NCI-H748 (cell line): Measurements from ENCODE around the gene DIS3L2.

Source experiments
- DNase-seq: peaks from one replicate; lab custom pipeline; 2025; ENCODE audit not compliant: unreplicated experiment; lab: John Stamatoyannopoulos, UW

The DIS3L2 gene

GRCh38 chr2:231951452-231952035 is 10.0 kb upstream of the DIS3L2 start:
- DNase-seq, result no peak

GRCh38 chr2:231955758-231956472 is 5.6 kb upstream of the DIS3L2 start:
- no peak for DNase-seq

GRCh38 chr2:231957913-231958763 is 3.4 kb upstream of the DIS3L2 start:
- DNase-seq, result no peak

DNA sequence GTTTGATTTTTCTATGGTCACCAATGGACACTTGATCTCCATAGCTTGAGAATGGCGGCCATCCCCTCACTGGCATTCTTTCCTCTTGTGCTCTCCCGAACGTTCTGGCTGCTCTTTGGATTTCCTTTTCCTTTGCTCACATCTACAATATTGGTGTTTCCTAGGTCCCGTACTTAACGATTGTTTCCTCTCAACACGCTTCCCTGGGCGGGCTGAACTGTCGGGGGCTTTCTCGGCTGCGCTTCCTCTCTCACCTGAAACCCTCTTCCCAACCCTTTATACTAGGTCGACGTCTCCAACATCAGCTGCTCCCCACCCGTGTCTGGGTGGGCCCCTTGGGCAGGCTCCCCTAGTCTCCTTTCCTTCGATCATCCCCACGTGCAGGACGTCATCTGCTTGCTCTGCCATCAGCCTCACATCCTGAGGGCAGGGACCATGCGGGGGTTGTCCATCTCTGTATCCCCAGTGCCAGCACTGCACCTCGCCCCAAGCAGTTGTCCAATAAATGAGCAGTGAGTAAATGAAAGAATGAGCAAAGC is 634 bp upstream of the DIS3L2 start:
- no peak for DNase-seq

- peak; percentile 53 for DNase-seq
These were observed 3.6 kb downstream of the DIS3L2 start for GRCh38 chr2:231965102-231965501.

GRCh38 chr2:231966886-231967285 is 5.4 kb downstream of the DIS3L2 start:
- no peak for DNase-seq

- DNase-seq, result no peak
These were observed 7.3 kb downstream of the DIS3L2 start for GRCh38 chr2:231968820-231969219.

DNA sequence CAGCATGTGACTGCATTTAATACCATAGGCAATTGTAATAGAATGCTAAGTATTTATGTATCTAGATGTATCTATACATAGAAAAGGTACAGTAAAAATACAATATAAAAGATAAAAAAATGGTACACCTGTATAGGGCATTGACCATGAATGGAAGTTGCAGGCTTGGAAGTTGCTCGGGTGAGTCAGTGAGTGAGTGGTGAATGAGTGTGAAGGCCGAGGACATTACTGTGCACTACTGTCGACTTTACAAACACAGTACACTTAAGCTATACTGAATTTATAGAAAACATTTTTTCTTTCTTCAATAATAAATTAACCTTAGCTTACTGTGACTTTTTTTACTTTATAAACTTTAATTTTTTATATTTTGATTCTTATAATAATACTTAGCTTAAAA is 8.9 kb downstream of the DIS3L2 start:
- DNase-seq, result no peak

DNA sequence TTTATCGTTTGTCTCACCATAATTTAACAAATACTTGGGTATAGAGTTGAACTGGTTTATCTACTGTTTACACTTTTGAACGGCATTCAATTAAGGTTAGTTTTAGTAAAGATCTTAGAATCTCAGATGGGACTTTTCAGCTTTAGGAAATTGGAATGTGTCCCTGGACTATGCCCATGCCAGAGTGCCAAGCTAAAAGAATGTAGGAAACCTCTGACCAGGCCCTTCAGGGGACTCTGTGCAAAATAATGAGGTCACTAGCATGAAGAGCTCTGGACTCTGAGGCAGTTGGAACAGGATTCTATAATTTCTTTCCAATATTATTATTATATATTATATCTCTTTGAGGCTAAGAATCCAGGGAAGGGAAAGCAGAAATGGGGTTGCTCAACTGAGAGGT is 13.5 kb downstream of the DIS3L2 start:
- no peak for DNase-seq

GRCh38 chr2:231977430-231977829 is 15.9 kb downstream of the DIS3L2 start:
- DNase-seq, result no peak

- no peak for DNase-seq
These were observed 23.5 kb downstream of the DIS3L2 start for GRCh38 chr2:231984992-231985391.

DNA sequence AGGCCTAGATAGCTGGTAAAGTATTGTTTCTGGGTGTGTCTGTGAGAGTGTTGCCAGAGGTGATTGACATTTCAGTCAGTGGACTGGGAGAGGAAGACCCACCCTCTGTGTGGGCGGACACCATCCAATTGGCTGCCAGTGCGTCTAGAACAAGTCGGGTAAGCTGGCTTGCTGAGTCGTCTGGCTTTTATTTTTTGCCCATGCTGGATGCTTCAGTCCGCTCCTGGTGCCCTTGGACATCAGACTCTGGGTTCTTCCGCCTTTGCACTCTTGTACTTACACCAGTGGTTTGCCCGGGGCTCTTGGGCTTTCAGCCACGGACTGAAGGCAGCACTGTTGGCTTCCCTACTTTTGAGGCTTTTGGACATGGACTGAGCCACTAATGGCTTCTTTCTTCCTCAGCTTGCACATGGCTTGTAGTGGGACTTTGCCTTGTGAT is 24.3 kb downstream of the DIS3L2 start:
- DNase-seq, result no peak

- no peak for DNase-seq
These were observed 25.7 kb downstream of the DIS3L2 start for GRCh38 chr2:231987124-231987727.

GRCh38 chr2:231988179-231988866 is 26.8 kb downstream of the DIS3L2 start:
- DNase-seq, result no peak

- DNase-seq, result no peak
These were observed 30.2 kb downstream of the DIS3L2 start for GRCh38 chr2:231991664-231992063.

DNA sequence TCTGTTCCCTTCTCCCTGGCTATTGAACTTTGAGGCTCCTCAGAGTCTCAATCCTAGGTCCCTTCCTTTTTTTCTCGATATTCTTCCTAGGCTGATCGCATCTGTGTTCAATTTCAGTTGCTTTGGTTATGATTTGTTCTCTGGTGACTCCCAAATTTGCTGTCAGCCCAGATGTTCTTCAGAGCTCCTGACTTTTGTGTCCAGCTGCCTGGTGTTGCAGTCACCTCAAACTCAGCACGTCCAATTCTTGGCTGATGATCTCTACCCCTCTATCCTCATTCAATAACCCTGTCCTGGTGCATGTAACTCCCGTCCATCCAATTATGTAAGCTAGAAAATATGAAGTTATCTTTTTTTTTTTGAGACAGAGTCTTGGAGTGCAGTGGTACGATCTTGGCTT is 31.4 kb downstream of the DIS3L2 start:
- no peak for DNase-seq

DNA sequence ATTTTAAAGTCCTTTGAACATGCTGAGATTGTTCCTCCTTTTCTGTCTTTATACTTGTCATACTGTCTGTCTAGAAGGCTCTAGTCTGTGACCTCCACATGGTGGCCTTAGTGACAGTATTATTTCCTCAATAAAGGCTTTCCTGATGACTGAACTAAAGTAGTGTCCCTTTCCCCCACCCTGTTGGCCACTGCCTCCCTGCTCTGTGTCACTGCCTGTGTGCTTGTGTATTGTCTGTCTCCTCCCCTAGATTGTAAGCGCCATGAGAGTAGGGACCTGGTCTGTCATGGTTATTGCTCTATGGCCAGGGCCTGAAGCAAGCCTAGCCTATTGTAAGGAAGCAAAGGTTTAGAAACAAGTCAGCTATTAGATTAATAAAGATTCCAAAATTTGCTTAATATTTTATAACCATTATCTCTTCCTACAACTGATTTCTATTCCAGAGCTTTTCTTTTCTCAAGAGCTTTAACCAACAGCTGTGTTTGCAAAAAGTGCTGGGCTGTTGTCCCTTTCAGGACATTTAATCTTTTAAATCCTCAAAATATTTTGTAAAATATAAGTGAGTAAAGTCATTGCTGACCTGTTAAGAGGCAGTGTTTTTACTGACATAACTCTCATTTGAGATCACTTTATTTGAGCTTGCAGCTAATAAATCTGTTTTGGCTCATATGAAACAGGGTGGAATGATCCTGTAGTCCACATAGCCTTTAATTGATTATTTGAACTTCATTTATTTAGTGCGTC is 35.5 kb downstream of the DIS3L2 start:
- no peak for DNase-seq

DNA sequence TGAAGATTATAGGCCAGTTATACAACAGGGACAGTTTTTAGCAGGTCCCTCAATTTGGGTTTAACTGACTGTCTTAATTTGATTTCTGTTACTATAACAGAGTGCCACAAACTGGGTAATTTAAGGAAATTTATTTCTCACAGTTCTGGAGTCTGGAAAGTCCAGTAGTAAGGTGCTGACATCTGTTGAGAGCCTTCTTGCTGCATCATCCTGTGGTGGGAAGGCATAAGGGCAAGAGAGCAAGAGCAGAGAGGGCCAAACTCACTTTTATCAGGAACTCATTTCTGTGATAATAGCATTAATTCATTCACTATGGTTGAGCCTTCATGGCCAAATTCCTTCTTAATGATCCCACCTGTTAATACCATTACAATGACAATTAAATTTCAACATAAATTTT is 36.5 kb downstream of the DIS3L2 start:
- DNase-seq, result no peak

DNA sequence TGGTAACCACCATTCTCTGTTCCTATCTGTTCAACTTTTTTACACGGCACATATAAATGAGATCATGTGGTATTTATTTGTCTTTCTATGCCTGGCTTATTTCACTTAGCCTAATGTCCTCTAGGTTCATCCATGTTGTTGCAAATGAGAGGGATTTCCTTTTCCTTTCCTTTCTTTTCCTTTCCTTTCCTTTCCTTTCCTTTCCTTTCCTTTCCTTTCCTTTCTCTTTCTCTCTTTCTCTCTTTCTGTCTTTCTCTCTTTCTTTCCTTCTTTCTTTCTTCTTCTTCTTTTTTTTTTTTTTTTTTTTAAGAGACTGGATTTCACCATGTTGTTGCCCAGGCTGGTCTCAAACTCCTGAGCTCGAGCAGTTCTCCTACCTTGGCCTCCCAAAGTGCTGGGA is 38.9 kb downstream of the DIS3L2 start:
- no peak for DNase-seq

GRCh38 chr2:232001073-232001472 is 39.6 kb downstream of the DIS3L2 start:
- DNase-seq, result no peak
